K562 treated with DMSO at 1 percent for 48 hours (cell line): ENCODE data around the gene GCHFR. TPM values are rescaled to one million over a fixed set of nuclear protein-coding genes. Genes with fewer than 3 reads are reported as not detected.

Experiments
- total RNA-seq: library from RNA; unstranded; fragments of 300-600 nt; gene quantifications from 2 replicates; pipeline ENCODE4 v1.2.3, GENCODE V29; 2022; ENCODE audit warnings: low replicate concordance; ENCODE audit errors: extremely low read depth

GCHFR gene
- not detected in 2 replicates for total RNA-seq

GRCh38 chr15:40763801-40764628 is at the start of gene GCHFR:
Gene GCHFR, plus strand, starts transcription at chr15:40764068. Its CDS starts 113 bp downstream, at chr15:40764181.

GRCh38 chr15:40754883-40755811 is 8.7 kb upstream of the GCHFR start, which contains the start of gene RMDN3:
Gene RMDN3, minus strand, starts transcription at chr15:40755254. Its CDS starts 471 bp downstream, at chr15:40754783.

DNA sequence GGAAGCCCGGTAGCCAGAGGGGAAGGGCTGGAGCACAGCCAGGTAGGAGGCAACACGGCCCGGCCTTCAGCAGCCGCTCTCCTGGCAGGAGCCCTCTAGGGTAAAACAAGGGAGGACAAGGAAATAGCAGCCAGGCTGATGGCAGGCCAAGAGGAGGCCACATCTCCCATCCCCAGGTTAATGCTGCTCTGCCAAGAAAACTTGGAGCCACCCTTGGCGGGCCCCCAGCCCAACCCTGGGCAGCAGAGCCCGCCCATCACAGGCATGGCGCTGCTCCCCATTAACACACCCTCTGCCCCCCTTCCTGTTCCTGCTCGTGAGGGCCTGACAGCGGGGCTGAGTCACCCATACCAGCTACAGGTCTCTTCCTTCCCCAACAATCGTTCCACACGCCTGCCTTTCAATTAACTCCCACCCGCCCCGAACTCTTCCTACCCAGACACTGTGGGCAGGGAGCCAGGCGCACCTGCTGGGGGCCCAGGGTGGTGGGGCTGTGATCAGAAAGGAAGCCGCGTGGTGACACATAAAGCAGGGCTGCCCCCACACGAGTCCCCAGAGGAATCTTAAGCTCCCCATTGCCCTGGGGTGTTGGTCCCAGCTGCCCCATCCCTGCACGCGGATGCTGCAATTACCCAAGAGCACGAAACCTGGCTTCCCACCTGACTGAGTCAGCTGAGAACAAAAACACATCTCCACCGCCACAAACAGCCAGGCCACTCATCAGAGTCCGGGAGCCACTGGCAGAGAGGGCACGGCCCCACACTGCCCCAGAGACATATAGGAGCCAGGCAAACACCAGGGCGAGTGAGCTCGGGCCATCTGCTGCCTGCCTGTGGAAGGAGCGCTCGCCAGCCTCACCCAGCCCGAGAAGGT is 5.6 kb downstream of the GCHFR start, which contains the start of gene C15orf62:
TSS of gene C15orf62 (plus strand) at position 707 of the 873 bp plus-strand sequence. CDS start 516 bp downstream, outside the sequence.

GRCh38 chr15:40807028-40807887 is 43.4 kb downstream of the GCHFR start, which contains the start of the genes DNAJC17 and ZFYVE19:
Gene DNAJC17, minus strand, starts transcription at chr15:40807473. Its CDS starts 27 bp downstream, at chr15:40807446.
Gene ZFYVE19, plus strand, starts transcription at chr15:40807089. Its CDS starts 501 bp downstream, at chr15:40807590.

Other genes with a start within 250 kb of the GCHFR start
- gene CCDC32, start 199.0 kb upstream of the GCHFR start, total RNA-seq: not detected in 2 replicates
- not detected in 2 replicates for gene RPUSD2, start 194.8 kb upstream of the GCHFR start, total RNA-seq
- not detected in 2 replicates for gene KNL1, start 169.8 kb upstream of the GCHFR start, total RNA-seq
- gene RAD51, start 68.9 kb upstream of the GCHFR start, total RNA-seq: not detected in 2 replicates
- not detected in 2 replicates for gene RMDN3, start 8.8 kb upstream of the GCHFR start, total RNA-seq
- not detected in 2 replicates for gene C15orf62, start 5.9 kb downstream of the GCHFR start, total RNA-seq
- gene ZFYVE19, start 43.0 kb downstream of the GCHFR start, total RNA-seq: not detected in 2 replicates
- not detected in 2 replicates for gene DNAJC17, start 43.4 kb downstream of the GCHFR start, total RNA-seq
- gene PPP1R14D, start 64.6 kb downstream of the GCHFR start, total RNA-seq: not detected in 2 replicates
- gene SPINT1, start 80.0 kb downstream of the GCHFR start, total RNA-seq: not detected in 2 replicates
- not detected in 2 replicates for gene RHOV, start 110.2 kb downstream of the GCHFR start, total RNA-seq
- gene VPS18, start 130.4 kb downstream of the GCHFR start, total RNA-seq: not detected in 2 replicates
- gene DLL4, start 165.3 kb downstream of the GCHFR start, total RNA-seq: not detected in 2 replicates
- not detected in 2 replicates for gene CHAC1, start 189.4 kb downstream of the GCHFR start, total RNA-seq